ENCODE measurements around the gene LY6G6C.

Gene LY6G6C

GRCh38 chr6:31706599-31706998 is 14.9 kb downstream of the LY6G6C start, which contains the start of gene LY6G6F:
Gene LY6G6F (plus strand): TSS chr6:31706866. CDS start chr6:31706907, 41 bp downstream.
- no peak for DNase-seq (ENCODE audit: low read depth)

- DNase-seq (ENCODE audit: low read depth) = no peak
These were observed 15.6 kb downstream of the LY6G6C start for GRCh38 chr6:31705931-31706330.

GRCh38 chr6:31702819-31703716 is 18.5 kb downstream of the LY6G6C start, which contains the start of gene ABHD16A:
Gene ABHD16A (minus strand): TSS chr6:31703324. CDS start chr6:31703281, 43 bp downstream.
- DNase-seq (ENCODE audit: low read depth) = peak; percentile 98

GRCh38 chr6:31702405-31702818 is 19.1 kb downstream of the LY6G6C start:
- DNase-seq (ENCODE audit: low read depth) = no peak

GRCh38 chr6:31701666-31702404 is 19.7 kb downstream of the LY6G6C start:
- DNase-seq (ENCODE audit: low read depth) = peak; percentile 77

GRCh38 chr6:31700740-31701401 is 20.7 kb downstream of the LY6G6C start:
- no peak for DNase-seq (ENCODE audit: low read depth)

- no peak for DNase-seq (ENCODE audit: low read depth)
These were observed 24.0 kb downstream of the LY6G6C start for GRCh38 chr6:31697555-31697954.

- DNase-seq (ENCODE audit: low read depth) = no peak
These were observed 28.0 kb downstream of the LY6G6C start for GRCh38 chr6:31693535-31693934.

GRCh38 chr6:31692886-31693285 is 28.7 kb downstream of the LY6G6C start:
- no peak for DNase-seq (ENCODE audit: low read depth)

- DNase-seq (ENCODE audit: low read depth) = no peak
These were observed 29.2 kb downstream of the LY6G6C start for GRCh38 chr6:31692353-31692752.

- no peak for DNase-seq (ENCODE audit: low read depth)
These were observed 29.9 kb downstream of the LY6G6C start for GRCh38 chr6:31691564-31692108.

GRCh38 chr6:31691078-31691463 is 30.5 kb downstream of the LY6G6C start:
- DNase-seq (ENCODE audit: low read depth) = no peak

GRCh38 chr6:31690231-31691077 is 31.1 kb downstream of the LY6G6C start:
- DNase-seq (ENCODE audit: low read depth) = no peak

GRCh38 chr6:31689249-31690110 is 32.1 kb downstream of the LY6G6C start:
- no peak for DNase-seq (ENCODE audit: low read depth)

GRCh38 chr6:31687860-31688693 is 33.5 kb downstream of the LY6G6C start:
- DNase-seq (ENCODE audit: low read depth) = no peak

- no peak for DNase-seq (ENCODE audit: low read depth)
These were observed 34.2 kb downstream of the LY6G6C start for GRCh38 chr6:31687321-31687720.

GRCh38 chr6:31686483-31686882 is 35.1 kb downstream of the LY6G6C start:
- DNase-seq (ENCODE audit: low read depth) = no peak

- no peak for DNase-seq (ENCODE audit: low read depth)
These were observed 38.0 kb downstream of the LY6G6C start for GRCh38 chr6:31683591-31683990.

- DNase-seq (ENCODE audit: low read depth) = no peak
These were observed 40.3 kb downstream of the LY6G6C start for GRCh38 chr6:31681135-31681671.
